Mesendoderm (in vitro differentiated cells): ENCODE measurements around the gene HGFAC.

Experiments
- DNase-seq: peaks from one replicate; pipeline ENCODE4 v3.0.0; 2013
- H2AK5ac ChIP-seq: 2 replicates; pipeline ENCODE4 v1.6.1; 2013; ENCODE audit warnings: low read length, inconsistent platforms
- H2BK120ac ChIP-seq: 2 replicates; pipeline ENCODE4 v1.6.1; 2013; ENCODE audit warnings: low read depth, mild to moderate bottlenecking, low read length, moderate library complexity, mixed read lengths
- H2BK15ac ChIP-seq: replicated peaks from 2 replicates; pipeline ENCODE4 v1.6.1; 2013; ENCODE audit warnings: low read depth, mild to moderate bottlenecking, moderate library complexity
- H2BK5ac ChIP-seq: 2 replicates; pipeline ENCODE4 v1.6.1; 2013; ENCODE audit warnings: low read length, inconsistent platforms
- H3K18ac ChIP-seq: 2 replicates; pipeline ENCODE4 v1.6.1; 2013; ENCODE audit warnings: mild to moderate bottlenecking, low read length, mixed read lengths
- H3K23ac ChIP-seq: one replicate; pipeline ENCODE4 v1.6.1; 2013; ENCODE audit warnings: low read length
- H3K27ac ChIP-seq: 2 replicates; pipeline ENCODE4 v1.5.1; 2013; ENCODE audit warnings: low read depth, mild to moderate bottlenecking, inconsistent platforms, low read length, moderate library complexity
- H3K27me3 ChIP-seq: 2 replicates; pipeline ENCODE4 v1.6.1; 2013; ENCODE audit warnings: low read length, control low read depth, mild to moderate bottlenecking, inconsistent platforms; ENCODE audit not compliant: insufficient read depth, poor library complexity
- H3K36me3 ChIP-seq: 2 replicates; pipeline ENCODE4 v1.6.1; 2013; ENCODE audit warnings: low read length, inconsistent platforms; ENCODE audit not compliant: control insufficient read depth, insufficient read depth
- H3K4ac ChIP-seq: one replicate; pipeline ENCODE4 v1.6.1; 2013; ENCODE audit warnings: low read depth, mild to moderate bottlenecking, low read length, moderate library complexity
- H3K4me1 ChIP-seq: 2 replicates; pipeline ENCODE4 v1.6.1; 2013; ENCODE audit warnings: low read depth, low read length, inconsistent platforms; ENCODE audit not compliant: control insufficient read depth
- H3K4me2 ChIP-seq: 2 replicates; pipeline ENCODE4 v1.6.1; 2013; ENCODE audit warnings: low read length
- H3K4me3 ChIP-seq: 2 replicates; pipeline ENCODE4 v1.5.1; 2013; ENCODE audit warnings: mild to moderate bottlenecking, low read length
- H3K56ac ChIP-seq: one replicate; pipeline ENCODE4 v1.6.1; 2013; ENCODE audit warnings: low read length
- H3K79me1 ChIP-seq: 2 replicates; pipeline ENCODE4 v1.6.1; 2013; ENCODE audit warnings: low read length, inconsistent platforms
- H3K79me2 ChIP-seq: 2 replicates; pipeline ENCODE4 v1.6.1; 2013; ENCODE audit warnings: mild to moderate bottlenecking, low read length; ENCODE audit not compliant: control insufficient read depth, insufficient read depth
- H3K9ac ChIP-seq: 2 replicates; pipeline ENCODE4 v1.6.1; 2013; ENCODE audit warnings: low read length, inconsistent platforms
- H4K5ac ChIP-seq: one replicate; pipeline ENCODE4 v1.6.1; 2013; ENCODE audit warnings: low read length
- H4K8ac ChIP-seq: one replicate; pipeline ENCODE4 v1.6.1; 2013; ENCODE audit warnings: low read depth, mild to moderate bottlenecking, control low read depth, low read length, moderate library complexity
- WGBS: extraction: QIAGEN DNeasy Blood & Tissue Kit; methylation state at CpG from one replicate; pipeline ENCODE4 v1.1.7; 2013; ENCODE audit warnings: low lambda C conversion rate, missing lambda C conversion rate; ENCODE audit not compliant: insufficient coverage; ENCODE audit errors: extremely low coverage; 5-methylcytosine and 5-hydroxymethylcytosine counted together

Gene HGFAC

DNA sequence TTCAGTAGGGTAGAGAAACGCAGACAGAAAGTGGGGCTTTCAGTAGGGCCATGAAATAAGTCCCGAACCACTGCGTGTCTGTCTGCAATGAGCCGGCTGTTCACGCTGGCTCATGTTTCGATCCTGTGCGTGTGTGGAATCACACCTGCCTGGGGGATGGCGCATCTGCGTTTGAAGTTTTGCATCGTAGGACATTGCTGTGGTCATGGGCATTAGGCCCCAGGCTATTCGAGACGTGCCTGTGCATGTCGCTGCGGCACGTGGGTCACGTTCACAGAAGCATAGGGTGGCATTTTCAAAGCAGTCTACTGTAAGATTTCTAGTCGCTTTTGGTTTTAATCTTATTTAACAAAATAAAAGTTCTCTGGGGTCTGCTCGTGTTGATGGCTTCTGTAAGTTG is 25.5 kb upstream of the HGFAC start:
- H2BK15ac ChIP-seq: no peak overlapping the region
- H3K79me1 ChIP-seq: no peaks in the 10 kb centered on the region
- H3K4me3 ChIP-seq: no peak overlapping the region
- H3K27me3 ChIP-seq: no peaks in the 10 kb centered on the region
- H4K8ac ChIP-seq: no peak overlapping the region
- WGBS: no CpG with 5 or more reads among the region's 18 CpGs
- H3K79me2 ChIP-seq: no peaks in the 10 kb centered on the region
- no peak overlapping the region for H2BK120ac ChIP-seq
- no peak overlapping the region for H3K9ac ChIP-seq
- no peak overlapping the region for H3K4me2 ChIP-seq
- H3K18ac ChIP-seq: no peak overlapping the region
- H3K27ac ChIP-seq: no peak overlapping the region
- H3K4me1 ChIP-seq: no peaks in the 10 kb centered on the region
- no peak overlapping the region for H3K56ac ChIP-seq
- DNase-seq: no peak
- no peak overlapping the region for H2BK5ac ChIP-seq
- no peak overlapping the region for H2AK5ac ChIP-seq
- no peak overlapping the region for H4K5ac ChIP-seq
- no peak overlapping the region for H3K23ac ChIP-seq
- no peak overlapping the region for H3K4ac ChIP-seq
- H3K36me3 ChIP-seq: no peaks in the 10 kb centered on the region

DNA sequence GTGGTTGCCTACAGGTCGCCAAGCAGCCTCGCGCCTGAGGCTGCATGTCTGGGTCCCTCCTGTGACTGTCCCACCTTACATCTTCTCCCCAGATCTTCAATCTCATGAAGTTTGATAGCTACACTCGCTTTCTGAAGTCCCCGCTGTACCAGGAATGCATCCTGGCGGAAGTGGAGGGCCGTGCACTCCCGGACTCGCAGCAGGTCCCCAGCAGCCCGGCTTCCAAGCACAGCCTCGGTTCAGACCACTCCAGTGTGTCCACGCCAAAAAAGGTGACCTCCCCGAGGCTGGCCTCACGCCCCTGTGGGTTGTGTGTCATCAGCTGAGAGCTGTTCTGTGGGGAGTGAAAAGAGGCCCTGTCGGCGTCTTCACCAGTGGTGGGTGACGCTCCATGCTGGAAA is 24.9 kb upstream of the HGFAC start:
- Histone ChIP-seq H3K56ac (no peak overlapping the region), H3K4me3 (no peak overlapping the region), H3K27ac (no peak overlapping the region), H3K9ac (no peak overlapping the region), H4K8ac (no peak overlapping the region), H2BK5ac (no peak overlapping the region), H3K4me1 (no peaks in the 10 kb centered on the region), H3K18ac (no peak overlapping the region), H2BK120ac (no peak overlapping the region), H3K79me2 (no peaks in the 10 kb centered on the region), H3K27me3 (no peaks in the 10 kb centered on the region), H3K36me3 (no peaks in the 10 kb centered on the region), H3K4ac (no peak overlapping the region), H3K79me1 (no peaks in the 10 kb centered on the region), H4K5ac (no peak overlapping the region), H2AK5ac (no peak overlapping the region), H3K4me2 (no peak overlapping the region), H3K23ac (no peak overlapping the region), H2BK15ac (no peak overlapping the region)
- no CpG with 5 or more reads among the region's 17 CpGs for WGBS
- DNase-seq: no peak

GRCh38 chr4:3417448-3417847 is 24.3 kb upstream of the HGFAC start:
- no peak overlapping the region for H3K18ac ChIP-seq
- no peak overlapping the region for H2BK5ac ChIP-seq
- H3K4me1 ChIP-seq: no peaks in the 10 kb centered on the region
- no peak overlapping the region for H2BK120ac ChIP-seq
- no peaks in the 10 kb centered on the region for H3K79me2 ChIP-seq
- no peak overlapping the region for H3K9ac ChIP-seq
- no peak overlapping the region for H3K27ac ChIP-seq
- no peaks in the 10 kb centered on the region for H3K27me3 ChIP-seq
- no peak overlapping the region for H3K4me3 ChIP-seq
- no peaks in the 10 kb centered on the region for H3K79me1 ChIP-seq
- DNase-seq: no peak
- no peak overlapping the region for H3K23ac ChIP-seq
- no peak overlapping the region for H4K5ac ChIP-seq
- H2BK15ac ChIP-seq: no peak overlapping the region
- H3K4ac ChIP-seq: no peak overlapping the region
- no peak overlapping the region for H4K8ac ChIP-seq
- H3K56ac ChIP-seq: no peak overlapping the region
- no CpG with 5 or more reads among the region's 21 CpGs for WGBS
- H3K4me2 ChIP-seq: no peak overlapping the region
- no peak overlapping the region for H2AK5ac ChIP-seq
- H3K36me3 ChIP-seq: no peaks in the 10 kb centered on the region

DNA sequence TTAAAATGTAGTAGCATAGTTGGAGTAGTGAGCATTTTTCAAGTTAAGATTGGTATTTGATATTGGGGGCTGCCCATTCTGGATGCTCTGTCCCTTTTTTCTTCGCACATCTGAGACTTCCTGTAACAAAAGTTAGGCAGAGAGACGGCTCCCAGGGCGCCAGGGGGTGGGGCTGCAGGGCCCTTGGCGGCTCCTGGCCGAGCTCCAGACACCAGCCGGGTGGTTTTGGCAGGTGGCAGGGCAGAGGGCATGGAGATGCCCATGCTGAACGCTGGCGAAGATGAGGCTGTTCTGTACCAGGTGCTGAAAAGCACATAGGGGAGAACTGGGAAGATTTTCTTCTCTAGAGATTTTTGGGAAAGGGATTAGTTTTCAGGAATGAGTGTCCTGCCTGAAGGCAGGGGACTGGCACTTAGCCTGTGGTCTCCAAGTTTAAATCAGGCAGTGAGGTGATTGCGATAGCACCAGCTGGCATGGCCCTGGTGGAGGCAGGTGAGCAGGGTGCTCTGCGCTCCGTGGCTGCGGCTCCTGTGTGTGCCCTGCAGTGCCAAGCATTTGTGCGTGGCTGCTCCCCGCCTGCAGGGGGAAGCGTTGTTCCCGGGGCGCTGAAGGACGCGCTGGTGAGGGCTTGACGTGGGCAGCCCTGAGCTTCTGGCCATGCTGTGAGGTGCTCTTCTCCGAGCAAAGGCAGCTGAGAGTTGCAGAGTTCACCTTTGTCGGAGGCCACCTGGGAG is 23.6 kb upstream of the HGFAC start:
- H3K18ac ChIP-seq: no peak overlapping the region
- no peaks in the 10 kb centered on the region for H3K27me3 ChIP-seq
- no peaks in the 10 kb centered on the region for H3K79me1 ChIP-seq
- WGBS: no CpG with 5 or more reads among the region's 22 CpGs
- no peaks in the 10 kb centered on the region for H3K36me3 ChIP-seq
- H4K5ac ChIP-seq: no peak overlapping the region
- no peak overlapping the region for H3K4ac ChIP-seq
- H3K4me2 ChIP-seq: no peak overlapping the region
- H2AK5ac ChIP-seq: no peak overlapping the region
- no peak overlapping the region for H2BK15ac ChIP-seq
- H3K4me3 ChIP-seq: no peak overlapping the region
- H2BK120ac ChIP-seq: no peak overlapping the region
- H3K27ac ChIP-seq: no peak overlapping the region
- H4K8ac ChIP-seq: no peak overlapping the region
- H3K4me1 ChIP-seq: no peaks in the 10 kb centered on the region
- H3K9ac ChIP-seq: no peak overlapping the region
- H2BK5ac ChIP-seq: no peak overlapping the region
- no peak overlapping the region for H3K56ac ChIP-seq
- no peaks in the 10 kb centered on the region for H3K79me2 ChIP-seq
- peak; percentile 26 for DNase-seq
- H3K23ac ChIP-seq: no peak overlapping the region

GRCh38 chr4:3419836-3420605 is 21.7 kb upstream of the HGFAC start:
- no peak overlapping the region for H3K4me2 ChIP-seq
- H3K4ac ChIP-seq: no peak overlapping the region
- H3K18ac ChIP-seq: no peak overlapping the region
- H3K56ac ChIP-seq: no peak overlapping the region
- no peak overlapping the region for H2BK120ac ChIP-seq
- no peak overlapping the region for H4K8ac ChIP-seq
- no peaks in the 10 kb centered on the region for H3K79me1 ChIP-seq
- H3K27ac ChIP-seq: no peak overlapping the region
- H4K5ac ChIP-seq: no peak overlapping the region
- H2BK5ac ChIP-seq: no peak overlapping the region
- no peak overlapping the region for H2BK15ac ChIP-seq
- H3K36me3 ChIP-seq: no peaks in the 10 kb centered on the region
- WGBS: no CpG with 5 or more reads among the region's 15 CpGs
- no peaks in the 10 kb centered on the region for H3K79me2 ChIP-seq
- H3K4me1 ChIP-seq: no peaks in the 10 kb centered on the region
- no peak for DNase-seq
- no peak overlapping the region for H3K4me3 ChIP-seq
- H3K23ac ChIP-seq: no peak overlapping the region
- H2AK5ac ChIP-seq: no peak overlapping the region
- no peaks in the 10 kb centered on the region for H3K27me3 ChIP-seq
- no peak overlapping the region for H3K9ac ChIP-seq
